GDM1 (cell line): Measurements from ENCODE around the gene MLLT3.

Experiments
- DNase-seq: peaks from one replicate; lab custom pipeline; 2025; lab: John Stamatoyannopoulos, UW

The MLLT3 gene

DNA sequence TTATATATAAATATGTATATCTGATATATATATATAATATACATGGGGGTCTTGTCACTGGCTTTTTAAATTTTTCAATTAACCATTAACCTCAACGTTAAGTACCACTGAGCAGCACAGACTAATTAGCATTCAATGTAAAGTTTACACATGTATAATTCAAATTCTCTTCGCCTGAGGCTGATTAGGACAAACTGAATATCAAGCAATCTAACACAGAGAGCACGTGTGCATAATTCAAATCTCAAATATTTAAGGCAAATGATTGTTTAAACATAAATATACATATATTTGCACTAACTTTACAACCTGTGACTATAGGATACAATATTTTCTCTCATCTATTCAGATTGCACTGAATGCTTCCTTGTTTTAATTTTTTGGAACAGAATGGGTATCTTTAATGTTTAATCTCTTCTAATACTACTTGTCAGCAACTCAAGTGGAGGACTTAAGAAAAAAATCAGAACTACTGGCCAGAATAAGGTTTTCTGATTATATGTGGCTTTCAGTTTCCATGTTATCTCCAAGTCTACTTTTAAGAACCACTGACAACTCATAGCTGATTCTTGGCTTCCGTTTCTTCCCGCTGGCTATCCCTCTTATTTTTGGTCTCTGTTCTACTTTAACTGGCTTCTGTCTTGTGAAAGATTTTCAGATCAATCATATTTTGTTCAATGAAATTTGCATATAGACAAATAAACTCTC lies 204.8 kb downstream of the MLLT3 start:
- DNase-seq: no peak

DNA sequence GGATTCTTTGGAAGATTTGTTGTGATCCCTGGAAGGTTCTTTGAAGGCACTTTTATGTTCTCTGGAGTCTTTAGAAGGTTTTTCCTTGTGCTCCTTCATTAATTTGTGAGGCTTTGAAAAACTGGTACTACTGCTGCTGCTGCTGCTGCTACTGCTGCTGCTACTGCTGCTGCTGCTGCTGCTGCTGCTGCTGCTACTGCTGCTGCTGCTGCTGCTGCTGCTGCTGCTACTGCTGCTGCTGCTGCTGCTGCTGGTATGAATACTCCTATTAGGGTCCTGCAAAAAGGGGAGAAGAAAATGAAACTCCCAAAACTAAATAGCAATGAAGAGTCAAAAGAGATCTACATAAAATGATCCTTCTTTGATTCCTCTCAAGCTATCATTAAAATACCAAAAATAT lies 208.1 kb downstream of the MLLT3 start:
- DNase-seq: no peak

DNA sequence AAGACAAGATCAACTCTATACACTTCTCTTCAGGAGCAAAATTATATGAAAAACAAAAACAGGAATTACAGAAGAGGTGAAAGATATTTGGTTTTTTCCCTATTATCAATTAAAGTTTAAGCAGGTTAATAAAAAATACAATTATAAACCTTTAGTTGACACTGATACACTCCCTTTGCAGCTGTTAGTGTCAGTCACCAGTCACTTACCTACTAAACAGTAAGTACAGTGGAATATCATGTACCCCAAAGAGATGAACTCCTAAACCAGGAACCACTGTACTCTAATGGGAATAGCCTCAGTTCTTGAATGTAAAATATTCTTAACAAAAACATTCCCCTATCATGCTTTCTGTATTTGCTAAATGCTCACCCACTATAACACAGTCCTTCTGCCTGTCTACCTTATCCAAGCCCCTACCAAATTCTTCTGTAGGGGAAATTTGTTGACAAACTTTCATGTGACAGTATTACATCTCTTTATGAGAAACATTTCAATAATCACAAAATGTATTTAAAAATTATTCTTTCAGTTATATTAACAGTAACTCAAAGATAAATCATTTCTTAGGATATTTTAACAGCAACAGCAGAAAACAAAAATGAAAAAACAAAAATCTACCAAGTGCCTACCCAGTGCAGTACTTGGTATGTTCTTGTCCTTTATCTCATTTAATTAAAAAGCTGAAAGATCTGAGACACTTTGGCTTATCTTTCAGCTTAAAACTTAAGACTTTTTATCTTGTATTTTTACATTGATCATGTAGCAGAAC lies 212.8 kb downstream of the MLLT3 start:
- DNase-seq: no peak

DNA sequence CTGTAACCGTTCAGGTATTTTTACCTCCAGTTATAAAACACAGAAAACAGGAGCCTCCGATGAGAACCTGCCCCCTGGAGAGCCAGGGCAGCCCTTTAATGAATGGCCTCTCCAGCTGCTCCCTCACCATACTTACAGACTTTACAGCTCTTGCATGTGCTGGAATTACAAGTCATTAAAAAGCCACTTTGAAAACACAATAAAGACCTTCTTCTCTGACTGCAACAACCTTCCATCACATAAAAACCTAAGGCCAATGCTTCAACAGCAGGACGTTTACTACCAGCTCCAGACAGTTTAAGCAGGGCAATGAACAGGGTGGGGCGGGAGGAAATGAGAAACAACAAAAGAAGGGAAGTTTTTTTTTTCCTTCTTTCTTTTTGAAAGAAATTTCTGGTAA lies 213.8 kb downstream of the MLLT3 start:
- no peak for DNase-seq

DNA sequence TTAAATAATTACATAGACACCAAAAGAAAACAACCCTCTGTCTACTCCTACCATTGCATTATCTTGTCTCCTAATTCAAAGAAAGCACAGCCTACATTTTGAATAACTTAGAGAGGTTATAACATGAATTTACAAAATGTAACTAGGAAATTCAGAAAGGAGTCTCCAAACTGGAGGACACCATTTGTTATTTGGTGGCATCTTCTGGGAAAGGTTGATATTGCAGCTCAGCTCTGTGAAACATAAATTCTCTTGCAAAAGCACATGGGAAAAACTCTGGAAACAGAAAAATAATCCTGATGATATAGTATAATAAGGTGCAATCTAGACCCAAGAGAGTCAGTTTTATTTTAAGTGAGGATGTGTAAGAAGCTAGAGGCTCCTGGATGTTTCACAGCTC lies 215.3 kb downstream of the MLLT3 start:
- DNase-seq: no peak

DNA sequence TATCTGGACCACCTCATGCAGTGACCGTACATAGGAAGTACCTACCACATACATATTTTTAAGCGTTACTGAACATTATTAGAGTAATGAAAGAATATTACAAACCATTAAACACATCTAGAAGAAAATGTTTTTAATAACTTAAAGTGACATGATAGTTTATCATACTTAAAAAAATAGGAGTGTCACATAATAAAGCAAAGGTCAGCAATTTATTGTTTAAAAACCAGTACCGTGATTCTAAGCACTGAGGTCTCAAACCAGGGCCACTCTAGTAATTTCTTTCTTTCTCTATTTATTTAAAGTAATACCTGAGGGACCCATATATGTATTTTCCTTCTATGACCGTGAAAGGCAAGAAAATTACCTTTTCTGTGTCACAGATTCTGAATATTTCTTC lies 216.0 kb downstream of the MLLT3 start:
- DNase-seq: no peak

DNA sequence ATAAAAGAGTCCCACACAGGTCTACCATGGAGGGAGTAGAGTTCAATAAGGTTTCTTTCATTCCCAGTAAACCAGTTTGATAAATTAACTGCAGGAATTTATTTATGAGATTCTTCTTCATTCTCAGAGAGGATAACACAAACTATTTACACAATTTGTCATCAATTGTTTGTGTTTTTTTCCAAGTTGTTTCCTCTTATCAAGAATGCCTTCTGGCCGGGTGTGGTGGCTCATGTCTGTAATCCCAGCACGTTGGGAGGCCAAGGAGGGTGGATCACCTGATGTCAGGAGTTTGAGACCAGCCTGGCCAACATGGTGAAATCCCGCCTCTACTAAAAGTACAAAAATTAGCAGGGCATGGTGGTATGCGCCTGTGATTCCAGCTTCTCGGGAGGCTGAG lies 216.7 kb downstream of the MLLT3 start:
- DNase-seq: no peak

DNA sequence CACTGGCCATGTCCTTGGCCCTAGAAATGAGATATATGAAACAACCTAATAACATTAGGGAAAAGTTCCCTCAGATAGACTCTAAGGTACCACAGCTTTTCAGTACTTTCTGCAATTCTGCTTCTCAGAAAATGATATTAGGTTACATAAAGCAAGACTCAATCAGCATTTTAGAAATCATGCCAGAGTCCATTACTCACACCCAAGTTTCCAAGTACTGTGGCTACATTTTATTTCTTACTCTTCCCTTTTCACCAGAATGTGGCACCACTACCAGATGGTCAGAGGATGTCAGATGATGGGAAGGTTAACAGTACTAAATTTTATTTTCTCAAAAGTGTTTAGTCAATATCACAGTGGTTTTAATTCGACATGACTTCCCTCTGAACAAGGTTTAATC lies 217.2 kb downstream of the MLLT3 start:
- DNase-seq: no peak

DNA sequence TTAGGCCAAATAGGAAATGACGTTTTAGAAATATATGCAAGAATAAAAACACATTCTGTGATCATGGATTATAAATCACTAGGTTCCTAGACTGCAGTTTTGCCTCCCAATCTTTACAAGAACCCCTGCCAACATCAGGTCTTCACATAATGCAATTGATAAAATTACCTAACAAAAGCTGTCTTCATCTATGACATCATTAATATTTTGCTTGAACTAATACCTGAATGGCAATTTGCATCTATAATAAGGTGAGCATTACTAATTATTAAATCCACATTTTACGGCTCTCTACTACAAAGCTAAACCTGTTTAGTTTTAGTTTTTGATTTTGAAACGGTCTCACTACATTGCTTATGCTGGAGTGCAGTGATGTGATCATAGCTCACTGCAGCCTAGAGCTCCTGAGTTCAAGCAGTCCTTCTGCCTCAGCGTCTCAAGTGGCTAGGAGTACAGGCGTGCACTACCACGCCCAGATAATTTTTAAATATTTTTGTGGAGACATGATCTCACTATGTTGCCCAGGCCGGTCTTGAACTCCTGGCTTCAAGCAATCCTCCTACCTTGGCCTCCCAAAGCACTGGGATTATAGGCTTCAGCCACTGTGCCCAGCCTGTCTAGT lies 218.0 kb downstream of the MLLT3 start:
- no peak for DNase-seq

DNA sequence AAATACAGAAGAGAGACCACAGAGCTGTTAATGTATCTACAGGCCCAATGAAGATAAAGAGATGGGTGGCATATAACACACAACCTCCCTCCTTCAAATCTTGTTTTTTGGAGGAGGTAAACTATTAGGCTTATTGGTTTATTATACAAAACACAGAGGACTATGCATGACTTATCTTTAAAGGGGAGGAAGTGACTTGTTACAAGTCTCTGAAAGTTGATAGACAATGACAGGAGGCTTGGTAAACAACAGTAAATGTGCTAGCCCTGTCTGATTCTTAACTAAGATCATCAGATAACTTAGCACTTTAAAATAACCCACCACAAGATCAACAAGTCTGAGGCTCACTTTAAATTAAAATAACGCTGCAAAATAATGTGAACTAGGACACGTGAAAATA lies 219.0 kb downstream of the MLLT3 start:
- no peak for DNase-seq

DNA sequence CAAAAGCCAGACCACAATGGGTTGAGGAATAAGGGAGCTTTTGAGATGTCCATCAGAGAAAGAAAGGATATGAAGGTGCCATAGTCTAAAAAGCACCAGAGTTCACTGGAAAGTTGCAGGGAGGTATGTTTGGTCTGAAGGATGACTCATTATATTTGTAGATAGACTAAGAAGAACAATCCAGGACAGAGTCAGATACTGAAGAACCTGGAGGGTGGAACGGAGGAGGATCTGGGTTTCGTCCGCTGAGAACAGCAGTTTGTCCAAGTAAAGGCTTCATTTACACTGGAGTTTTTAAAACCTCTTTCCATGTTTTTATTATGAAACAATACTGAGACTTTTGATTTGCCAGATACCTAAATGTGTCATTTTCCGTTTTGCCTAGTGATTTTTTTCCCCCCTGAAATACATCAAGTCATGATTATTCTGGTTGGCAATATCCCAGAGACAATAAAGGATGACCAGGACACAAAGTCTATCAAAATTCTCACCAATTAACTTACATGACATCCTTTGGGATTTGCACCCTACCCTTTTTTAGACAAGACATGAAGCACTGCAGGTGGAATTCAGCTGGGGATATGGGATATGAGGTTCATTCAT lies 219.9 kb downstream of the MLLT3 start:
- no peak for DNase-seq

DNA sequence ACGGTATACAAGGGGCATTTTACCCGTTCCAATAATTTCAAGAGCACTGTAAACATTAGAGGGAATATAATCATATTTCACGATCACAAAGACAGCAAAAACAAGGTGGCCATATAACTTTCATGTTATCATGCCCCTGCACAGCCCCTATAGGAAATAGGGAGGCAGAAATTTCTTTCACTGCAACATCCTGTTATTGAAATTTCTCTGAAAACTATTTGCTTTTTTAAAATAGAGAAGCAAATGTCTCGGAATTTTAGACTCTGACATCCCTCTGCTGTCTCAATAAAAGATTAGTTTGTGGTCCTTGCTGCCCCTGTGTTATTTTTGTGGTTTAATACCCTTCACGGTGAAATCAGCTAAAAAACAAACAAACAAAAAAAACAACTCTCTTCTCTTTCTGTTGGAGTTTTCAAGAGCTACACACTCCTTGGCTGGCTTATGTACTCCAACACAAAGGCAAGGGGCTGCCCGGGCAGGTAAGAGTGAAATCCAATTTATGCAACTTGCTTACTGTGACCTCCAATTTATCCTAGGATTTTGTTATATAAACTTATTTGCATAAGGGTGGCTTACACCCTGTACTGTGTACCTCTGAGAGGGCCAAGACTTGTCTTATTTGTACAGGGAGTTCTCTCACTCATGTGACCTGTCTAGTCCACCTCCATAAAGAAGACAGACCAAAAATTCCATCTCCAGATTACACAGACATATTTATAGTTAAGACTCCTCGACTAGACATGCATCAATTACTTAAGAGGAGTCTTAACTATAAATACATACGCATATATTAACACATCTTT lies 223.6 kb downstream of the MLLT3 start:
- no peak for DNase-seq

DNA sequence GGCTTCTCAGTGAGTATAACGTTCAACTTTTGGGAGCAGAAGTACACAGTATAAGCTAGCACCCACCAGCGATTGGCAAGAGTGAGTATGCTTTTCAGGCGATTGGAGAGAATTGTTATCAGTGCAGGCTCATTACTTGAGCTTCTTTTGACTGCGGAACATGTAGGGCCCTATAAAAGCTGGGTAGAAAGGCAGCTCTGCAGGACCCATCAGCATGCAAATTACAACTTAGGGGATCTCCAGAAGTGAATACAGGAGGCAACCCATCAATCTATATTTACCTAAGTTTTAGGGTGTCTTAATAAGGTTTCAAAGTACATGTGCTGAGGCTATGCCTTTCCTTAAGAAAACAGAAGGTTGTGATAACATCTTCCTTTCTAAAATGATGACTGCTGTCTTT lies 225.0 kb downstream of the MLLT3 start:
- no peak for DNase-seq

DNA sequence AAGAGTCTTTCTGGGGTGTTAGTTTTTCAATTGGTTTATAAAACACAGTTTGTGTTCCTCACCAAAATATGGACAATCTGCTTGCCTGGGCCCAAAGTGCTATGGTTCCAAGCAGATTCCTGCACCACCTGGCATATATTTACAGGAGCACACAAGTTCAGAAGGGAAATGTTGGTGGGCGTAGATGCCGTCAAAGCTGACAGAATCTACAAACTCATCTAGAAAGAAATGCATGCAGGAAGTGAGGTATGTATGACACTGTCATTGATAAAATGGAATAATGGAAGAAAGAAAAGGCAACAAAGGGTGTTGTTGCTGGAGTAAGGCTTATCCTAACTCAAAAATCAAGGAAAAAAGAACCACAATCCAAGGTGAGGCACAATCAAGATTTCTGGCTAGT lies 225.8 kb downstream of the MLLT3 start:
- no peak for DNase-seq

DNA sequence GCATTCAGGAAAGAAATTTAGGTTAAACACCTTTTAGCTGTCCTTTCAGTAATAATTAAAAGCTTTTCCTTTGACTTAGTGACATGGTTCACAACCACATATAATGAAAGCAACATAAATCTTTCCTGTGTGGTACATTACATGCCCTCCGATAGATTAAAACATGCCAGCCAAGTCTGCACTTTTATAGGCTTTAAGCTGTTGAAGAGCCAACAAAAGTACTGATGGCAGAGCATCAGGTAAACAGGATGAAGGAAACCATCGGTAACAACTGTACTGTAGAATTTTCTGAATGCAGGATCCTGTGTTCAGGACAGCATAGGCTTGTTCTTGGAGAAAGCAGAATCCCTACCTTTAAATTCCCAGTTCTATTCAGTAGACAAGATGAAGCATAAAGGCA lies 226.6 kb downstream of the MLLT3 start:
- no peak for DNase-seq

DNA sequence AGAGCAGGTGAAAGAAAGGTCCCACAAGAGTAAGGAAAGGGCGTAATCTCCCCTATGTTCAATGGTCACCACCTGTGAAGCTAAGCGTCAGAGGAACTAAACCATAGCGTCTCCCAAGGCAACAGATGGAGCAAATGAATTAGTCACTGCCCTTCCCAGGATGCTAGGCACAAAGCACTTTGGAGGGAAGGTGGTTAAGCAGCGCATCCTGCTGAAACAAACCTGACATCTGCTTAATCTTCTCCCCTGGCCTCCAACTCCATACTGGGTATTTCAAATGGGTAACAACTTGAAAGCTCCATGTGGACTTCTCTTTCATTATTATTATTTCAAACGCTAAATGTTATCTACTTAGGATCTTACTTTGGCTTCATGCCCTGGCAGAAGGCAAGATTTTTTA lies 227.3 kb downstream of the MLLT3 start:
- DNase-seq: no peak

DNA sequence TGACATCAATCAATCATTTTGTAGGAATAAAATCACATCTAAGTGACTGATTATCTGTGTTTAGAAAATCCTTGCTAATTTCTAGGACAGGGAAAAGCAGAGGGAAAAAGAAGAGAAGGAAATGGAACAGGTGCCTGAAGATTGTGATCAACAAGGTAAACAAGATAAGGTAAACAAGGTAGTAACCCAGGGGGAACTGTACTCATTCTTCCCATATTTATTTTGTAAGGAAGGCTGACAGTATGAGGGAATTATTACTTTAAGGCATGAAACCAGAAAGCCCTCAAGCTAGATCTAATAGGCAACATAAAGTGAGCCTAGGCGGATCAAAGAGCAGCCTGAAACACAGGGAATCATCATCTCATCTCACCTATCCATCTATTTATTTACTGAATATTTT lies 231.1 kb downstream of the MLLT3 start:
- no peak for DNase-seq

DNA sequence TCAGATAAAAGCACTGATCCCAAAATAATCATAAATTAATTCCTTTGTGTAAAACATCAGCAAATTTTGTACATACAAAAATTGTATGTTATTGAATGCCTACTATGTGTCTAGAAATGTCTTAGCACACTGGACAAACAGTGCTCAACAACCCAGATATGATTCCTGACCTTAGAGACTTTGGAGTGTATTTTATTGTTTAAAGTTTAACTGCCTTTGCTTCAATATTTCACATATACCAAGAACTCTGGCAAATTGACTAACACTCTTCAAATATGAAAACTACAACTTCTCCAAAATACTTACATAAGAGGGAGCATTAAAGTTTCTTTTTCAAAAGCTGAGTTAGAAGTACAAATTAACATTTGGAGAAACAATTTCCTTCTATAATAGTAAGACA lies 231.9 kb downstream of the MLLT3 start:
- no peak for DNase-seq

DNA sequence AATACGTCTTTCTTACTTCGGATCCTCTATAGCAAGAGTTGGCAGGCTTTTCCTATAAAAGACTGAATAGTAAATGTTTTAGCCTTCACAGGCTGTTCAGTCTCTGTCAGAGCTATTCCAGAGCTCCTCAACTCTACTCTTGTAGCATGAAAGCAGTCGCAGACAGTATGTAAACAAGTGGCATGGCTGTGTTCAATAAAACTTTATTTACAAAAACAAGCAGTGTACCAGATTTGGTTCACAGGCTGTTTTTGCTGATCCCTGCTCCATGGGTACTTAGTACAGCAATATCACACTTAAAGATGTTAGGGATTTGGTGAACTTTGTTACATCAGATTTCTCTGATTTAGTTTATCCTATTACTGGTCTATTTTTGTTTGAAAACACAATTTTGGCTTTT lies 235.2 kb downstream of the MLLT3 start:
- DNase-seq: no peak

DNA sequence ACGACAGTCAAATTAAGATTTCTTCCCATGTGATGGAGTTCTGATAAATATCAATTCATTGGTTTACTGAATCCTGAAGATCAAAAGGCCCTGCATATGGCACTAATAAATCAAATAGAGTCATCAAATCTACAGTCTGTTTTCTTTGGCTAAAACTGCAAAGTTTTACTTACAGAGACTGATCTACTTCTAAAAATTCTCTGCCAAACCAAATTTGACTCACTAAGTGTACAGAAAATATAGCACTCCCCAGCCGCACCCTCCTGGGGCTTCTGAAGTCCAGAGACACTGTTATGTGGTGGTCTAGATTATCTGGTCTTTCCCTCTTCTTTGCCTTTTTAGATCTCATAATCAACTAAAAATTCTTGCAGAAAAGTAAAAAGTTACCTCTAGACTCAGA lies 237.7 kb downstream of the MLLT3 start:
- no peak for DNase-seq

DNA sequence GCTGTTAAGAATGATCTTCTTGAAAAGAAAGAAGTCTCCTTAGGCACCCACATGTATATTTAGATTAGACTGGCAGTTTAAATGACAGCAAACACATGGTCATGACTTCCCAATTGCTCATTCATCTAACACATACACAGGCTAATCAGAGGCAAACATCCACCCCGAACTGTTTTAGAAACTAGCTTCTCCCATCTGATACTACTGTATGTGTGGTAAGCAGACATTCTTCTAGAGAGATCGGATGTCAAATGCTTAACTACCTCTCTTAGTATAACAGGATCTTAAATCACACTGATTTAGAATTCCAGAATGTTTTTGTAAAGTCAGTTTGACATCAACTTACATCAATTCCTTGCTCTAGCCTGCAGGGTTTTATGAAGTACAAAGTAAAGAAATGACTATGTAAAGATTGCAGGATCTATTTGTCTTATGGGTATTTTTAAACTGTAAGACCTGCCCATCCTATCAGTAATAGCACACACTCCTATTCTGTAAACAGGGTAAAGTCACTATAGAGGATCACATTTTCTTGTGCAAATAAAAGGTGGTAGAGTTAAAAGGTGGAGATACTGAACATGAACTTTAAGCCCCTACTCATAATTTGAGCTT lies 239.7 kb downstream of the MLLT3 start:
- DNase-seq: peak; percentile 52

DNA sequence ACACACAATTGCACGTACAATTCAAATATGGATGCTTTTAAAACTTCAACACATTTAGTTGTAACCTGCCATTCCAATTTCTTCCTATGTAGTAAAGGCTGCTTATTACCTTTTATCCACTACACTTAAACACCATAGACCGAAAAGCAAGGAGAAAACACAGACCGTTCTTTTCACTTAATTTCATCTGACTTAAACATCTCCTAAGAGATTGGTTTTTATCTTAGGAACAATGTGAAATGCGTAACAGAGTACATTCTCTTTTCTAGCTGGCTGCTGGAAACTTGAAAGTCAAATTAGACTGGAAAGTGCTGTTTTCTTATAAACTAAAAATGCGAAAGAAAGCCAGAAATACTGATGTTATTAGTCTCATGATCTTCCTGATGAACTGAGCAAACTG lies 241.8 kb downstream of the MLLT3 start:
- DNase-seq: no peak
